Effector memory CD4-positive, alpha-beta T cell (primary cell): ENCODE results near the gene ZFP91.

Experiments used
- DNase-seq, 3 donors: peaks; one replicate each; pipeline ENCODE4 v3.0.0-alpha.2; 2020
- H3K27ac ChIP-seq: 2 replicates; pipeline ENCODE4 v1.7.0; 2013; ENCODE audit warnings: mild to moderate bottlenecking, low read length, moderate library complexity; ENCODE audit not compliant: insufficient read depth, poor library complexity, severe bottlenecking
- H3K27me3 ChIP-seq: replicated peaks from 2 replicates; pipeline ENCODE4 v1.7.0; 2013; ENCODE audit warnings: mild to moderate bottlenecking, low read length; ENCODE audit not compliant: insufficient read depth, control insufficient read depth, poor library complexity, severe bottlenecking
- H3K36me3 ChIP-seq: 2 replicates; pipeline ENCODE4 v1.7.0; 2013; ENCODE audit warnings: mild to moderate bottlenecking, low read length, moderate library complexity; ENCODE audit not compliant: control insufficient read depth, insufficient read depth
- H3K4me1 ChIP-seq: 2 replicates; pipeline ENCODE4 v1.7.0; 2013; ENCODE audit warnings: low read length, mild to moderate bottlenecking; ENCODE audit not compliant: control insufficient read depth, insufficient read depth, poor library complexity, severe bottlenecking
- H3K4me3 ChIP-seq: 2 replicates; pipeline ENCODE4 v1.7.0; 2013; ENCODE audit warnings: low read length, low read depth, mild to moderate bottlenecking; ENCODE audit not compliant: insufficient read depth, poor library complexity, severe bottlenecking
- H3K9me3 ChIP-seq: 2 replicates; pipeline ENCODE4 v1.7.0; 2013; ENCODE audit warnings: mild to moderate bottlenecking, low read length, moderate library complexity; ENCODE audit not compliant: control insufficient read depth

The ZFP91 gene

GRCh38 chr11:58608331-58608730 is 29.5 kb downstream of the ZFP91 start:
- H3K27me3 ChIP-seq = no peaks in the 10 kb centered on the region
- peaks cover 37% of the 10 kb centered on the region for H3K36me3 ChIP-seq
- DNase-seq = no peak
- H3K4me3 ChIP-seq = no peak overlapping the region
- H3K9me3 ChIP-seq = no peaks in the 10 kb centered on the region
- no peak overlapping the region for H3K27ac ChIP-seq
- H3K4me1 ChIP-seq = no peaks in the 10 kb centered on the region

- Histone ChIP-seq H3K36me3 (peaks cover 51% of the 10 kb centered on the region), H3K4me1 (no peaks in the 10 kb centered on the region), H3K27ac (no peak overlapping the region), H3K9me3 (no peaks in the 10 kb centered on the region), H3K27me3 (no peaks in the 10 kb centered on the region), H3K4me3 (no peak overlapping the region)
- no peak for DNase-seq
These were observed 30.9 kb downstream of the ZFP91 start for GRCh38 chr11:58609723-58610122.

- Histone ChIP-seq H3K9me3 (no peaks in the 10 kb centered on the region), H3K36me3 (peaks cover 75% of the 10 kb centered on the region), H3K4me1 (no peaks in the 10 kb centered on the region), H3K27ac (no peak overlapping the region), H3K27me3 (no peaks in the 10 kb centered on the region), H3K4me3 (no peak overlapping the region)
- DNase-seq = no peak
These were observed 34.4 kb downstream of the ZFP91 start for GRCh38 chr11:58613228-58613627.

GRCh38 chr11:58615559-58615958 is 36.7 kb downstream of the ZFP91 start:
- Histone ChIP-seq H3K27ac (no peak overlapping the region), H3K9me3 (no peaks in the 10 kb centered on the region), H3K27me3 (no peaks in the 10 kb centered on the region), H3K4me1 (no peaks in the 10 kb centered on the region), H3K4me3 (no peak overlapping the region), H3K36me3 (peaks cover 85% of the 10 kb centered on the region)
- DNase-seq = no peak

GRCh38 chr11:58616594-58616993 is 37.7 kb downstream of the ZFP91 start:
- no peak for DNase-seq
- Histone ChIP-seq H3K36me3 (peaks cover 78% of the 10 kb centered on the region), H3K9me3 (no peaks in the 10 kb centered on the region), H3K27ac (no peak overlapping the region), H3K4me1 (no peaks in the 10 kb centered on the region), H3K27me3 (no peaks in the 10 kb centered on the region), H3K4me3 (no peak overlapping the region)

GRCh38 chr11:58617976-58618557 is 39.2 kb downstream of the ZFP91 start:
- no peak overlapping the region for H3K4me3 ChIP-seq
- peaks cover 63% of the 10 kb centered on the region for H3K36me3 ChIP-seq
- H3K27me3 ChIP-seq = no peaks in the 10 kb centered on the region
- no peak for DNase-seq
- no peaks in the 10 kb centered on the region for H3K4me1 ChIP-seq
- no peak overlapping the region for H3K27ac ChIP-seq
- no peaks in the 10 kb centered on the region for H3K9me3 ChIP-seq

- H3K27me3 ChIP-seq = no peaks in the 10 kb centered on the region
- no peaks in the 10 kb centered on the region for H3K4me1 ChIP-seq
- peaks cover 60% of the 10 kb centered on the region for H3K36me3 ChIP-seq
- H3K9me3 ChIP-seq = no peaks in the 10 kb centered on the region
- no peak overlapping the region for H3K4me3 ChIP-seq
- H3K27ac ChIP-seq = no peak overlapping the region
- no peak for DNase-seq
These were observed 42.9 kb downstream of the ZFP91 start for GRCh38 chr11:58621586-58622262.

- H3K4me1 ChIP-seq = no peaks in the 10 kb centered on the region
- peaks cover 54% of the 10 kb centered on the region for H3K36me3 ChIP-seq
- H3K9me3 ChIP-seq = no peaks in the 10 kb centered on the region
- no peak for DNase-seq
- no peak within 1 kb of the TSS for H3K27ac ChIP-seq
- no peaks in the 10 kb centered on the region for H3K27me3 ChIP-seq
- no peak within 1 kb of the TSS for H3K4me3 ChIP-seq
These were observed 43.5 kb downstream of the ZFP91 start, which contains the start of gene CNTF for GRCh38 chr11:58622344-58622743. Gene CNTF (plus strand): TSS chr11:58622665. CDS start chr11:58622753, 88 bp downstream.

- H3K27ac ChIP-seq = no peak overlapping the region
These were observed 46.2 kb downstream of the ZFP91 start for GRCh38 chr11:58625086-58625485.

GRCh38 chr11:58625826-58626460 is 47.1 kb downstream of the ZFP91 start:
- Histone ChIP-seq H3K9me3 (no peaks in the 10 kb centered on the region), H3K27ac (no peak overlapping the region), H3K4me3 (no peak overlapping the region), H3K27me3 (no peaks in the 10 kb centered on the region), H3K36me3 (peaks cover 22% of the 10 kb centered on the region), H3K4me1 (no peaks in the 10 kb centered on the region)
- no peak for DNase-seq

More at GRCh38 chr11:58625086-58625485, 46.2 kb downstream of the ZFP91 start:
- Histone ChIP-seq H3K4me1 (no peaks in the 10 kb centered on the region), H3K27me3 (no peaks in the 10 kb centered on the region), H3K9me3 (no peaks in the 10 kb centered on the region), H3K4me3 (no peak overlapping the region), H3K36me3 (peaks cover 30% of the 10 kb centered on the region)
- DNase-seq = no peak
